ENCODE measurements around the gene COL4A5.

The COL4A5 gene

DNA sequence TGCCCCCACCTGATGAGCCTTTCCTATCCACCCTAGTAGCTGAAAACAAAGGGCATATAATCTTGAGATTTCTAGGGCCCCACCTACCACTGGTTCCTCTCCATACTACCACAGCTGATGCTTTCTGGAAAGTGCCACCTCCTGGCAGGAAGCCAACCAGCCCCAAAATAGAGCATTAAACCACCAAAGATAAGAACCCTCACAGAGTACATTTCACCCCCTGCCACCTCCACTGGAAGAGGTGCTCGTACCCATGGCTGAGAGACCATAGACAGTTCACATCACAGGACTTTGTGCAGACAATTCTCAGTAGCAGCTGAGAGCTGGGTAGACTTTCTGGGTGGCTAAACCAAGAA, 202.6 kb downstream of the COL4A5 start:
- DNase-seq: no peak

DNA sequence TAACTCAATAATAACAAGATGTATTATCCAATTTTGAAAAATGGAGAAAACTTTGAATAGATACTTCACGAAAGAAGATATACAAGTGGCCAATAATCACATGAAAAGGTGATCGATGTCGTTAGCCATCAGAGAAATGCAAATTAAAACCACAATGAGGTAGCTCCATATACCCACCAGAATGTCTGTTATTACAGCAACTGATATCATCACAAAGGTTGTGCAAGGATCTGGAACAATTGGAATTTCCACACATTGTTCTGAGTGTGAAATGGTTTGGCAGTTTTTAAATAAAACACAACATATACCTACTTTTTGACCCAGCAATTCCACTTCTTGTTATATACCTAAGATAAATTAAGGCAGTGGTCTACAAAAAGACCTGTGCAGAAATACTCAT, 225.1 kb downstream of the COL4A5 start:
- DNase-seq: no peak

DNA sequence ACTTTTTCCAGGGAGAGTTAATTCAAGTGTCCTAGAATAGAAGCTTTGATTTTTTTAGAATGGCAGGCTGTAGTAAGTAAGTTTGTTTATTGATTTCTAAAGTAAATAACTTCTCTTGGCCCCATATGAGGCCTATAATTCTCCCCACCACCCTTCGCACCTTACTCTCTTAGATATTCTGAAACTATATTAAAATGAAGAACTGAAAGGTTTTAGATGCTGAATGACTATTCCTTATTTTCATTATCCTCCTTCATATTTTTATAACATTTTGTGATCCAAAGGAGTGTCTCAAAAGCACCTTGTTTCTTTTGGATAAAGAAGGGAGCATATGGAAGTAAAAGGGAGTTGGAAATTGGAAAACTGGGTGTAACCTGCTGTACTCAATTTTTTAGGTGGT, 226.5 kb downstream of the COL4A5 start:
- no peak for DNase-seq

DNA sequence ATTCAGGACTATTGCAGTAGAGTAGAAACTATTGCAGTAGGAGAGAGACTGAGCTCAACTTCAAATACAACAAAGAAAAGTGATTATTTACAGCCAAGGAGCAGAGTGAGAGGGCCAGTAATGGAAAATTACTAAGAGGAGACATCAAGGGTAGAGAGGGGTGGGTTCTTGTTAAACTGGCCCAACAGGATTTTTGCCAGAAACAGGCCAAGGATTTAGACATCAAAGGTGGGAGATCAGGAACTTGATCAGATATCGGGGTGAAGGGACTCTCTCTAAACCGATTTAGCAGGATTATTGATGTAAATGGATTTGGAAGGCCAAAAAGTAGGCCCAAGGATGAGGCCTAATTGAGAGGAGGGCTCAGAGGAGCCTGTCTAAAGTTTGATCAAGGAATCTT, 231.9 kb downstream of the COL4A5 start:
- DNase-seq: no peak

DNA sequence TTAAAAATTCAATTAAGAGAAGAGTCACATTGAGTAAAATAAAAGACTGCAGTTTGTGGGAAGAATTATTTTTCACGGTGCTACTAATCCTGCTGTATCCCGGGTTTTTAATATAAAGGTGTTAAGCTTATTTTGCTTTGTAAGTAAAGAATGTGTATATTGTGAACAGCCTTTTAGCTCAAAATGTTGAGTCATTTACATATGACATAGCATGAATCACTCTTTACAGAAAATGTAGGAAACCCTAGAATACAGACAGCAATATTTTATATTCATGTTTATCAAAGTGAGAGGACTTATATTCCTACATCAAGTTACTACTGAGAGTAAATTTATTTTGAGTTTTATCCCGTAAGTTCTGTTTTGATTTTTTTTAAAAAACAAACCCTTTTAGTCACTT, 257.1 kb downstream of the COL4A5 start:
- no peak for DNase-seq

DNA sequence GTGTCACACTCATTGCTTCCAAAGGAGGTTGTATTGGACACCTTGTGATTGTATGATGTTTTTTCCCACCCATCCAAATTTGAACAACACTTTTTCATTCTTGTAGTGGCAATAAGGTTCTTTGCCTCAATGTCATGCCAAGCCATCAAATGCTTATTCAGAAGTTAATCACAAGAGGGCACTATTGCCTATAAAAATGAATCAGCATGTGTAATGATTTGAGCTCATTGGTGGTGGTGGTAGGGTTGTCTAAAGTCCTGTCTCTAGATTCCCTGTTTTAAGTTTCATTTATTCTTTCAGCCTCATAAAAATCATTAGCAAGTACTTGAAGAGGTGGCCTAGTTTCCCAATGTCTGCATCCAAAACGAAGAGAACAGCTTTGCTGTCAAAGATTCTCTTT, 259.7 kb downstream of the COL4A5 start:
- DNase-seq: no peak

DNA sequence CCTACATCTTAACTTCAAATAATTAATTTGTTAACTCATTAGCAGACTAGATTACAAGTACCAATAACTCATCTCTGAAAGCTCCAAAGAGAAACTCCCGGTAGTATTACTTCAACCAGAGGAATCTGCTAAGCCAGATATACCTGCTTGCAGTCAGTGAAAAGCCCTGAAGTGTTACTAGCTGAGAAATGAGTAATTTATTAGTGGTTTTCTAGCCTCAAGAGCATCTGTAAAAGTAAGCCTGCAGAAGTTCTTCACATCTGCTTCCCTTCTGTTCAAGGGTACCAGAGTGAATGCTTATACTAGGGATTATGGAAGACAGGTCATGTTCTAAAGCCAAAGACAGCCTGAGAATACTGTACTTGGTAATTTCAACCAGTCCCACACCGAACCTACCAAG, 262.0 kb downstream of the COL4A5 start:
- DNase-seq: no peak

DNA sequence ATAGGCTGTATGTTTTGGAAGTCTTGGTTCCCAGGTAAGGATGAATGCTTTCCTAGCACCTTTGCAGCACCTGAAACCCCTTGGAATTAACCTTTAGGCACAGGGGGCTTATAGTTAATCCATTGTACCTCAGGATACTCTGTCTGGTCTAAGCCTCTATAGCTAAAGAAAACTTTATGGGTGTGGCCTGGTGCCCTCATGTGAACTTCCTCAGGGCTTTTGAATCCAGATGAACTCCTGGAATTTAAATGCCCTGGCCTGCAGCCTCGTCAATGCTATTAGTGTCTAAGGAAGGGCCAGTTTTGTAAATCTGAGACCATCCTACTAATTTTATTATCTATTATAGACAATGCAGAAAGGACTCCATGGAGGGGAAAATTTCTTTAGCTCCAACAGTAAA, 262.9 kb downstream of the COL4A5 start:
- DNase-seq: no peak

DNA sequence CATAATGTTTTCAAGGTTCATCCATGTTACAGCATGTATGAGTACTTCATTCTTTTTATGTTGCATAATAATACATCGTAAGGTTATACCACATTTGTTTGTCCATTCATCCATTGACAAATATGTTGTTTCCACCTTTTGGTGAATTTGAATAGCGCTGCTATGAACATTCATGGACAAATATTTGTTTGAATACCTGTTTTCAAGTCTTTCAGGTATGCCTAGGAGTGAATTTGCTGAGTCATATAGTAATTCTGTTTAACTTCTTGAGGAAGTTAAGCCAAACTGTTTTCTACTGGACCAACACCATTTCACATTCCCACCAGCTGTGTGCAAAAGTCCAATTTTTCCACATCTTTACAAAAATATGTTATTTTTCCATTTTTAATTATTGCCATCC, 265.2 kb downstream of the COL4A5 start:
- DNase-seq: no peak

DNA sequence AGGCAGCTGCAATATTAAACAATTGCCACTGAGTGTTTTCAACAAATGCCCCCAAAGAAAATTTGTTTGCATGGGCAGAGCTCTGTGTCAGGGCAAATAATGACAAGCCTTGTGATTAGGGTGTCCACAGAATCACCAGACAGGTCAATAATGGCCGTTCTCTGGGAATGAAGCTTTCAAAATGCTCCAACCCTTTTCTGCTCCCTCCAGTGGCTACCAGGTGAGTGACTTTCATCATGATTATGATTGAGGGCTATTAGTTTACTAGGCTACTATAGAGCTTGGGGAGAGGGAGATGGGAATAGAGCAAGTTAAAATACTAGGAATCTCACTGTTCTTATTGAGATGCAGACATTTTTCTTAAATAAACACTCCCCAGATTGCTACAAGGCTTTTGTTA, 273.2 kb downstream of the COL4A5 start:
- no peak for DNase-seq

DNA sequence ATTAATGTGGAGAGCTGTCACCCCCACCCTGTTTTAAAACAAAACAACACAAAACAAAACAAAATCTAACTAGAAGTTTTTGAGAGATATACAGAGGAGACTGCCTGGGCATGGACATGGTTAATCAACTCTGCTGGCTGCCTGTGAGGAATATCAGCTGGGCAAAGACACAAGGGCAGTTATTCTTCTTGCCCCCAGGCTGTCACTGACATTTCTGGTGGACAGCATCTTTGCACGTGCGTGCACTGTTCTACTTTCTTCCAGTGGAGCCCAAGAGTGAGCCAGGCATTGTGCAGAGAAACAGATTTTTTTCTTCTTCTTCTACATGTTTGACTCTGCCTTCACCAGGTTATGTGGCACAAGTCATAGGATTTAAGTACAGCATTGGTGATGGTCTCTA, 282.9 kb downstream of the COL4A5 start:
- no peak for DNase-seq

DNA sequence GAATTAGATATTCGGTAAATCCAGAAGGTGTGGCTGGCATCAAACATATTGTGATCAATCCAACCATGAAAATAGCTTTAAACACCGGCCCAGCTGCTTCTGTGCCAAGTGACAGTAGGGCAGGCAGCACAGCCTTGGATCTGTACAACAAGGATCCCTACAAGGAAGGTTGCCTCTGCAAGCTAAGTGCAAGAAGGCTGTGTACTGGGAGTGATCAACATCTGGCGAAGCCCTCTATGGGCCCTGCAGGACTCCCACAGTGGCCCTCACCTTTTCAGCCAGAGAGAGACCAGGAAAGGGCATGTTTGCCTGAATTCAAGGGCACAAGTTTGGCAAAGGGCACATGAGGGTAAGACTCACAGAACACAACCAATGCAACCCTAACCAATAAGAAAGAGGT, 287.1 kb downstream of the COL4A5 start:
- DNase-seq: no peak

DNA sequence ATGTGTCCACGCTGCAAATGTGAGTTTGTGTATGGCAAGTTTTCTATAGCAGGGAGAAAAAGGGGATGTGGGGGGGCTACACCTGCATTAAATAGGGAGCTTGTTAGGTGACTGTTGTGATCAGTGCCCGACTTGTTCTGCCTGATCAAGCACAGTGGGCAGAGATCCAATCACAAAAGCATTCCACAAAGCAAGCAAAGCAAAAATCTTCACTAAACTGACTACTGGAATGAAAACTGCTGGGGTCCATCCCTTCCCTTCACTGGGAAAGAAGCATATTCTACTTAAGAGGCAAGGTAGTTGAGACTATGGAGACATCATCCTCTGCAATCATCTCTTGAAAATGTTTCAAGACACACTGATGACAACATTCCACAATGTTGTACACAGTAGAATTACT, 291.5 kb downstream of the COL4A5 start:
- no peak for DNase-seq

DNA sequence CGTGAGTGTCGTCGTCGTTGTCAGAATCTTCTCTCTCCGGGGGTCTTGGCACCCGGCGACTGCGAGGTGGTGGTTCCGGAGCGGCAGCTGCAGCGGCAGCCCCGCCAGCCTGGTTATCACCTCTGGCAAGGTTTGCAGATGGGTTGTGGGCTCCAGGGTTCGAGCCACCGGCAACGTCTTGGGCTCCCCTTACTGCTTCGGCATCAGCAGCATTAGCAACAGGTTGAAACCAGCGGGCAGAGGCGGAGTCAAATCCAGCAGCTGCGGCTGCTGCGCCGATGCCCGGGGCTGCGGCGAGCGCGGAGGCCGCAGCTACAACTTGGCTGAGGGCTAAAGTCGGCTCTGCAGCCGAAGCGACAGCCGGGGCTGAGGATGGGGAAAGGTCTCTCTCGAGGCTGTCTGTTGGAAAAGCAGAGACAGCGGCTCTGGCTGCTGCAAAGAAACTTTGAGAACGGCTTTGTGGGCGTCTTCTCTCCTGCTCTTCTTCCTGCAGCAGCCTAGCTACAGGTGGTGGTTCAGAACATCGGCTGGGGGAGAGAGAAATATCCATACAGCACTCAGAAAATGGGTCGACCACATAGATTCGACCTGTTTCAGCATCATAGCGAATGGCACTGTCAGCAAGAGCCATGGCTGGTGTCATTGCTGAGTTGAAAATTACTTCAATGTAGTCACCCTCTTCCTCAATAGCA, 293.1 kb downstream of the COL4A5 start:
- no peak for DNase-seq

DNA sequence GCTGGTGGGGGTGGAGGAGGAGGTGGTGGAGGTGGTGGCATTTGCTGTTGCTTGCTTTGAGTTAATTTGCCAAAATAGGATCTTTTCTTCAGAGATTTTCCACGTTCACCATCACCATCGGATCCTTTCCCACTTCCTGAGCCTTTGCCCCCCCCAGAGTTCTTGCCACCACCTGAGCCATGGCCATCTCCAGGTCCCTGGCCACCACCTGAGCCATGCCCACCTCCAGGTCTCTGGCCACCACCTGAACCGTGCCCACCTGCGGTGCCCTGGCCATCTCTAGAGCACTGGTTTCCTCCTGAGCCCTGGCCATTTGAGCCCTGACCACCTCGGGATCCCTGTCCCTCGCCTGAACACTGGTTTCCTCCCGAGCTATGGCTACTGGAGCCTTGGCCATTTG, 294.8 kb downstream of the COL4A5 start:
- no peak for DNase-seq

DNA sequence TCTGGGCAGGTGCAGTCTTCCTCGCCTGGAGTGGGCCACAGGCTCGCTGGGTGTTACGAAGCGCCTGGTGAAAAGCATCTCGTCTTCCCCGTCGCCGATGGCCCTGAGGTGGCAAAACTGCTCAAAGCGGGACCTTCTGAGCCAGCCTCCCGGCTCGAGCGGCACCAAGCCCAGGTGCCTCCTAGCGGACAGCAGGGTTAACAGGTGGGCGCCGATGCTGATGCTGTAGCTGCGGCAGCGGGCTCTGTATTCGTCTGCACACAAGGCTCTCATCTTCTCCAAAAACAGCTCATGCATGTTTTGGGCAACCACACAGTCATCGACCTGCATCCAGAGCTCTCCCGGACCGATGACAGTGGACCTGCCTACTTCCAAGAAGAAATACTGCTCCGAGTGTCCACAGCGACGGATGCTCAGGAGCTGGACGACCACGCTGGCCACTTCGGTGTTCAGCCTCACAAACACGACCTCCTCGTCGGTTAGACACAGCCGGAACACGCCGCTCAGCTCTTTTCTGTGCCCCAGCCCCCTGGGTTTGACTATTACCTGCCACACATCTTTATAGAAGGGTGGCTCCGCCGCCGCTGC, 295.5 kb downstream of the COL4A5 start:
- no peak for DNase-seq

DNA sequence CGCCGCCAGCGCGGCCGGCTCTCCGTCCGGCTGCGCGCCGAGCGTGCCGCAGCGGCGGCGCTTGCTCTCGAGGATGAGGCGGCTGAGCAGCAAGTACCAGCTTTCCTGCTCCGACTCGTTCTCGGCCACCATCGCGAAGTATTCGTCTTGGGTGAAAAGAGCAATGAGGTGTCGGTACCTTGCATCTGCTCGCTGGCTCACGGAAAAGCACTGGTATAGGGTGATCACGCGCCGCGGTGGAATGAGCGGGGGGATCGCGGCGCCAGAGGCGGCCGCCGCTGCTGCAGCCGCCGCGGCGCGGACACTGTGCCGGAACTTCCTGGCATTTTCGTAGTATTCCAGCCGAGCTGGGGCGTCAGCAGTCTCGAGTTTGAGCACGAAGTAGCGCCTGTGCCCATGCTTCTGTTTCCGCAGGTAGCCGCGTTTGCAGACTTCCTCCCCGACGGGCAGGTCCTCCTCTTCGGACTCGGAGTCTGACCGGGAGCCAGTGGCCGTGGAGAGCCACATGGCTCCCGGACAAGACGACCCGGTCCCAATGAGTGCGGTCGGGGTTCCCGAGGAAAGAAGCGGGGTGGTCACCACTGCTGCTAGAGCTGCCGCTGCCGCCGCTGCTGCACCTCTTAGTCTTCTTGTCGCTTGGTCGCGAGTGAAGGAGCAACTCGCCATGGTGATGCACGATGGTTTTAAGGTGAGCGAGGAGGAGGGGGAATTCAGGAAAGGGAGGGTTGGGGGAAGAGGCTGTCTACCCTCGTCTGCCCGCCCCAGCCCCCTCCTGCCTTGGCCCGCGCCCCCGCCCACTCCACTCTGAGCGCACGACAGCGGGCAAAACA, 296.3 kb downstream of the COL4A5 start:
- no peak for DNase-seq

DNA sequence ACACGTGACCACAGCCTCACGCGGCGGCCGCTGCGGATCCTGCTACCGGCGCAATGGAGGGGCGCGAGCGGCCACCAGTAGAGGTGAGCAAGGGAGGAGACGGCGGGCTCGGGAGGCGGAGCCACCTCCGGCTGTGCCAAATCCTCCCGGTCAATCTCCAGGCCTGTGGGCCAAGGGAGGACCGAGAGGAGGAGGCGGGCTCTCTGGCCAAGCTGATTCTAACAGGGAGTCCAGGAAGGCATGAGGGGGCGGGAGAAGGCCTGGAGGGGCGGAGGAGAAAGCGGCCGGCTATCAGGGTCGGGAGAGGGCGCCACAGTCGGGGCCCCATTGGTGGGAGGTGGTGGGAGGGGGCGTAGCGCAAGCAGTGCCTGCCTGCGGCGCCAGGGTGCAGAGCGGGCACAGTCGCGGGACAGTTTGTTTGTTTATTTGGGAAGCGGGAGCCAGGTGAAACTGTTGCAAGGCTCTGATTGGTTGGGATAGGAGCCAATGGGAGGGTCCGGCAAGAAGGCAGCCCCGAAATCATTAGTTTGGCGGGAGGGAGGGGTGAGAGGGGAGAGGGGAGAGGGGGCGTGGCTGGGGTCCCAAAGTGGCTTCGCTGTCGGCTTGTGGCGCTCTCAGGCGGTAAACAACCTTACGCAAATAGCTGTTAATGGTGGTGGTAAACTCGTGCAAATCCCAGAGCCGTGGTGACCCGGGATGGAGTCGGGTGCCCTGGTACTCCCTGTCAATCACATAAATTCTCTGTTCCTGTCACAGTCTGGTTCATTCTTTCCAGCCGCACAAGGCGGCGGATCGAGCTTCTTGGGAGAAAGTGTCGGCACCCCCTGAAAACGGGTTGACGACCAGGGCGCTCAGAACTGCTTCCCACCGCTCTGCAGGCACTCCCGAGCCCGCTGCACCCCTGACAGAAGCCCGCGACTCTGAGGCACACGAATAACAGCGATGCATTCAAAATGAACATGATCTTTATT, 297.2 kb downstream of the COL4A5 start, which contains the start of gene IRS4:
Gene IRS4, minus strand, starts transcription at position 55 of the 971 bp plus-strand sequence.
- DNase-seq: no peak

DNA sequence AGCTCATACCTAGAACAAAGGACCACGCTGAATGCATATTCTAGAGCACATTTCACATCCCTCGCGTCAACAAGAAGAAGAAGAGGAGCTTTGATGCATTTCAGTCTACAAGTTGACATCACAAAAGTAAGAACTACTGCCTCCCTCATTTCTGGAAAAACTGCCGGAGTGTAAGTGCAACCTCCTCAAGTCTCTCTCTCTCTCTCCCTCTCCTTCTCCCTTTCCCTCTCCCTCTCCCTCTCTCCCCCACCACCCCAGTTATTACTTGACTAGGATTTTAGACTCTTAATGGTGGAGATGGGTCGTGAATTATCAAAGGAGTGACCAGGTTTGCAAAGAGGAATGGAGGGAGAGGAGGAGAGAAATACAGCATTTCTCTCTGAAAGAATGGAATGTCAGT, 298.1 kb downstream of the COL4A5 start:
- no peak for DNase-seq

DNA sequence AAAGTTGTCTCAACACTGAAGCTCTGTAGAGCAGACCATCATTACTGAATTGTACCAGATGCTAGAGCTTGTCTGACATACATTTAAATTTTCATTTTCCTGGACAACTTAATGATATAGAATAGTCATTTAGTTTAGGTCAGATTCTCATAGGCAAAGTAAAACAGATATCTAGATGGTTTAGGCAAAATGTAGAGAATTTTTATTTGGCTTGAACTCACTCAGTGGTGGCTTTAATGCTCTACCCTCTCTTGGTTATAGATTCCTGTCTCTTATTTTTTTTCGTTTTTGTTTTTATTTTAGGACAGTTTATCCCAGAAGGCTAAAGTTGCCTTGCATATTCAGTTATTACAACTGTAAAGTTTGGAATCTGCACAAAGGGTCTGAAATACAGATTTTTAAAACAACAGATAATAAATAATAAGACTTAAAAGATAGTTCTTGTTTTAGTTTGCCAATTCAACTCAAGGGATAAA, 300.7 kb downstream of the COL4A5 start:
- DNase-seq: no peak

Data from activated CD4-positive, alpha-beta T cell treated with anti-CD3 and anti-CD28 coated beads, Interleukin-2, amount 50 U/mL, for 1 hour (primary cell).